Endothelial cell of umbilical vein (primary cell): ENCODE measurements around the gene CHP1.

Experiments
- EZH2 ChIP-seq: IDR thresholded peaks from 2 replicates; pipeline ENCODE4 v1.6.1; 2012; ENCODE audit warnings: borderline replicate concordance, low read depth, mild to moderate bottlenecking, moderate library complexity, low read length, inconsistent platforms; ENCODE audit not compliant: severe bottlenecking
- FOS ChIP-seq: IDR thresholded peaks from 2 replicates; pipeline ENCODE4 v1.6.1; 2011; ENCODE audit warnings: mild to moderate bottlenecking, low read length, moderate library complexity, borderline replicate concordance; ENCODE audit not compliant: insufficient read depth
- GATA2 ChIP-seq: IDR thresholded peaks from 2 replicates; pipeline ENCODE4 v1.7.0; 2011; ENCODE audit warnings: low read depth, mild to moderate bottlenecking, moderate library complexity, mixed read lengths, low read length; ENCODE audit not compliant: insufficient read length, insufficient read depth
- JUN ChIP-seq: IDR thresholded peaks from 2 replicates; pipeline ENCODE4 v1.6.1; 2011; ENCODE audit warnings: borderline replicate concordance, low read depth; ENCODE audit not compliant: insufficient read length, insufficient read depth
- MAX ChIP-seq: IDR thresholded peaks from 2 replicates; pipeline ENCODE4 v1.6.1; 2011; ENCODE audit not compliant: insufficient read depth, insufficient read length
- MYC ChIP-seq: IDR thresholded peaks from one replicate; pipeline ENCODE4 v1.6.1; 2011; ENCODE audit warnings: mild to moderate bottlenecking, low read depth, low read length
- POLR2A ChIP-seq: IDR thresholded peaks from 2 replicates; pipeline ENCODE4 v1.6.1; 2012; ENCODE audit warnings: low read depth, mild to moderate bottlenecking, control low read depth, low read length
- POLR2AphosphoS5 ChIP-seq: IDR thresholded peaks from 2 replicates; pipeline ENCODE4 v1.6.1; 2012; ENCODE audit warnings: low read depth, mild to moderate bottlenecking, control low read depth, low read length, moderate library complexity; ENCODE audit not compliant: insufficient read depth
- TF ChIP-seq, protein P1 (sequence below), 2 donors: IDR thresholded peaks; 1 replicate in 1 of 2; 2 replicates in 1 of 2; pipeline ENCODE4 v1.5.1; 2011; ENCODE audit warnings: low read length in 2 of 2, mild to moderate bottlenecking in 2 of 2, moderate library complexity in 2 of 2, control low read depth in 1 of 2, inconsistent platforms in 1 of 2, low read depth in 1 of 2; ENCODE audit not compliant: insufficient read depth in 1 of 2; ENCODE audit errors: extremely low read depth in 1 of 2

GRCh38 chr15:41278319-41278718 lies 47.3 kb downstream of the CHP1 start:
- TF ChIP-seq EZH2 = no peak
- TF ChIP-seq POLR2A = no peak
- TF ChIP-seq POLR2AphosphoS5 = no peak
- TF ChIP-seq, protein P1, sequence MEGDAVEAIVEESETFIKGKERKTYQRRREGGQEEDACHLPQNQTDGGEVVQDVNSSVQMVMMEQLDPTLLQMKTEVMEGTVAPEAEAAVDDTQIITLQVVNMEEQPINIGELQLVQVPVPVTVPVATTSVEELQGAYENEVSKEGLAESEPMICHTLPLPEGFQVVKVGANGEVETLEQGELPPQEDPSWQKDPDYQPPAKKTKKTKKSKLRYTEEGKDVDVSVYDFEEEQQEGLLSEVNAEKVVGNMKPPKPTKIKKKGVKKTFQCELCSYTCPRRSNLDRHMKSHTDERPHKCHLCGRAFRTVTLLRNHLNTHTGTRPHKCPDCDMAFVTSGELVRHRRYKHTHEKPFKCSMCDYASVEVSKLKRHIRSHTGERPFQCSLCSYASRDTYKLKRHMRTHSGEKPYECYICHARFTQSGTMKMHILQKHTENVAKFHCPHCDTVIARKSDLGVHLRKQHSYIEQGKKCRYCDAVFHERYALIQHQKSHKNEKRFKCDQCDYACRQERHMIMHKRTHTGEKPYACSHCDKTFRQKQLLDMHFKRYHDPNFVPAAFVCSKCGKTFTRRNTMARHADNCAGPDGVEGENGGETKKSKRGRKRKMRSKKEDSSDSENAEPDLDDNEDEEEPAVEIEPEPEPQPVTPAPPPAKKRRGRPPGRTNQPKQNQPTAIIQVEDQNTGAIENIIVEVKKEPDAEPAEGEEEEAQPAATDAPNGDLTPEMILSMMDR (IDR thresholded peaks at IDR 0.05; ENCODE audit: extremely low read depth in 1 of 2, insufficient read depth in 1 of 2, low read depth in 1 of 2, low read length in 2 of 2) = no peak
- TF ChIP-seq MAX = no peak
- TF ChIP-seq MYC = no peak
- TF ChIP-seq GATA2 = no peak
- no peak for TF ChIP-seq JUN
- no peak for TF ChIP-seq FOS
